Activated T-helper 1 cell treated with anti-CD3 and anti-CD28 coated beads, Interleukin-12 subunit alpha, Interleukin-12 subunit beta, Interleukin-2, Interleukin-4 antibody, amounts not matched to agents 30 ng/mL and 10 ng/mL and 1 ng/mL, durations not matched to agents 14 hours and 24 hours and 36 hours (primary cell): ENCODE data around the gene FAM20B. TPM values are rescaled to one million over a fixed set of nuclear protein-coding genes. Genes with fewer than 3 reads are reported as not detected.

Experiments
- DNase-seq: peaks from one replicate; pipeline ENCODE4 v3.0.0; 2021; ENCODE audit warnings: low spot score
- H3K27ac Mint-ChIP-seq: one replicate; pipeline ENCODE4 v1.8.0; 2021; ENCODE audit warnings: mild to moderate bottlenecking, mixed read lengths
- H3K27me3 Mint-ChIP-seq: one replicate; pipeline ENCODE4 v1.8.0; 2022; ENCODE audit warnings: mild to moderate bottlenecking, moderate library complexity, mixed read lengths; ENCODE audit not compliant: insufficient read depth
- H3K36me3 Mint-ChIP-seq: one replicate; pipeline ENCODE4 v1.8.0; 2021; ENCODE audit warnings: low read depth, mixed read lengths
- H3K4me1 Mint-ChIP-seq: one replicate; pipeline ENCODE4 v1.8.0; 2021; ENCODE audit warnings: low read depth, mixed read lengths
- H3K4me3 Mint-ChIP-seq: one replicate; pipeline ENCODE4 v1.8.0; 2021; ENCODE audit warnings: mild to moderate bottlenecking, moderate library complexity, mixed read lengths
- H3K9me3 Mint-ChIP-seq: one replicate; pipeline ENCODE4 v1.8.0; 2021; ENCODE audit warnings: mixed read lengths
- intact Hi-C: fragments of 100-400 bp; cut with micrococcal nuclease; formaldehyde crosslinking; loops from one replicate; pipeline ENCODE4 v1.15.1; 2024
- total RNA-seq: library from RNA; stranded (reverse); gene quantifications from 2 replicates; pipeline ENCODE4 v1.2.3, GENCODE V29; 2022

Gene FAM20B
- total RNA-seq, 1 donor from 2014 or later = 36.6 TPM

- H3K36me3 Mint-ChIP-seq = peaks cover 3% of the 10 kb centered on the region
- H3K4me3 Mint-ChIP-seq = no peak overlapping the region
- H3K27me3 Mint-ChIP-seq = no peaks in the 10 kb centered on the region
- DNase-seq = peak; percentile 28
- H3K4me1 Mint-ChIP-seq = peaks cover 30% of the 10 kb centered on the region
- intact Hi-C loops = loop anchor here (1.0 to 2.0 kb wide), 5 partner anchors 115 to 736 kb away; no protein-coding TSS in a partner anchor
- no peaks in the 10 kb centered on the region for H3K9me3 Mint-ChIP-seq
- peak overlapping the region; percentile 3 for H3K27ac Mint-ChIP-seq
Measured at GRCh38 chr1:179079113-179079761, 53.5 kb downstream of the FAM20B start.

GRCh38 chr1:179080866-179081686 is 55.4 kb downstream of the FAM20B start:
- H3K27me3 Mint-ChIP-seq = no peaks in the 10 kb centered on the region
- DNase-seq = peak; percentile 9
- H3K4me3 Mint-ChIP-seq = peak overlapping the region; percentile 99
- H3K9me3 Mint-ChIP-seq = no peaks in the 10 kb centered on the region
- intact Hi-C loops = loop anchor here (1.0 to 10.0 kb wide), 9 partner anchors 40 to 306 kb away; partner anchors contain the start of genes FAM20B and SOAT1
- H3K27ac Mint-ChIP-seq = peak overlapping the region; percentile 94
- peaks cover 34% of the 10 kb centered on the region for H3K4me1 Mint-ChIP-seq
- peaks cover 7% of the 10 kb centered on the region for H3K36me3 Mint-ChIP-seq

DNA sequence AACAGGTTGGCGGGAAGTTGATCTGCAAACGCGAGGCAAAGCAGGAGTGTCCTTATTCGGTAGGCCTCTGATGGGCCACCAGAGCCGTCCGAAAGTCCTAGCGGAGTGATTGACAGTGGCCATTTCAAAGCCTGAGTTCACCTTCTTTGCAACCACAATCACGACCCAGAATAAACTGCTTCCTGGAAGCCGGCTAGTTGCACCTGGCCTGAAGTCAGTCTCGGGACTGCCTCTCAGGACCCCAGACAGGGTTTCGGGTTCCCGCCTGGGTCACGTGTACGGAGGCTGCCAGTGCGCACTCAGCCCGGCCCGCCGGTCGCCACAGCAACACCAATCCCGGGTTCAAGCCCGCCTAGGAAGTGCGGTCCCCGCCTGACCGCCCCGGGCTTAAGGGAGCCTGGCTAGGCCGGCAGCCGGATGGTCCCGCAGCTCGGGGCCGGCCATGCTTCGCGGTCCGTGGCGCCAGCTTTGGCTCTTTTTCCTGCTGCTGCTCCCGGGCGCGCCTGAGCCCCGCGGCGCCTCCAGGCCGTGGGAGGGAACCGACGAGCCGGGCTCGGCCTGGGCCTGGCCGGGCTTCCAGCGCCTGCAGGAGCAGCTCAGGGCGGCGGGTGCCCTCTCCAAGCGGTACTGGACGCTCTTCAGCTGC is 56.1 kb downstream of the FAM20B start, which contains the start of gene TOR3A:
Gene TOR3A (plus strand): TSS at position 384 of the 646 bp plus-strand sequence. CDS start 59 bp downstream, at position 443.
- peak; percentile 77 for DNase-seq
- peaks cover 37% of the 10 kb centered on the region for H3K4me1 Mint-ChIP-seq
- H3K4me3 Mint-ChIP-seq = peak within 1 kb of the TSS; percentile 99
- H3K36me3 Mint-ChIP-seq = peaks cover 9% of the 10 kb centered on the region
- no peaks in the 10 kb centered on the region for H3K9me3 Mint-ChIP-seq
- intact Hi-C loops = loop anchor here (1.0 to 10.0 kb wide), 11 partner anchors 39 to 539 kb away; partner anchors contain the start of genes FAM20B, RALGPS2 and SOAT1
- peak within 1 kb of the TSS; percentile 99 for H3K27ac Mint-ChIP-seq
- H3K27me3 Mint-ChIP-seq = no peaks in the 10 kb centered on the region

- Mint-ChIP-seq H3K4me1 (peaks cover 39% of the 10 kb centered on the region), H3K27me3 (no peaks in the 10 kb centered on the region), H3K27ac (peak overlapping the region; percentile 99), H3K9me3 (no peaks in the 10 kb centered on the region), H3K4me3 (peak overlapping the region; percentile 99), H3K36me3 (peaks cover 9% of the 10 kb centered on the region)
- intact Hi-C loops = loop anchor here (2.0 to 10.0 kb wide), 3 partner anchors 308 to 540 kb away; partner anchors contain the start of gene RALGPS2
- DNase-seq = peak; percentile 12
Measured at GRCh38 chr1:179082333-179082998, 56.8 kb downstream of the FAM20B start.

- peaks cover 9% of the 10 kb centered on the region for H3K36me3 Mint-ChIP-seq
- DNase-seq = peak; percentile 20
Measured at GRCh38 chr1:179082999-179083335, 57.3 kb downstream of the FAM20B start.

GRCh38 chr1:179083533-179083932 is 57.8 kb downstream of the FAM20B start:
- Mint-ChIP-seq H3K36me3 (peaks cover 10% of the 10 kb centered on the region), H3K27ac (peak overlapping the region; percentile 99), H3K4me1 (peaks cover 39% of the 10 kb centered on the region), H3K4me3 (peak overlapping the region; percentile 99), H3K9me3 (no peaks in the 10 kb centered on the region), H3K27me3 (no peaks in the 10 kb centered on the region)
- no peak for DNase-seq
- intact Hi-C loops = loop anchor here (2.0 to 10.0 kb wide), 3 partner anchors 309 to 541 kb away; partner anchors contain the start of gene RALGPS2

More at GRCh38 chr1:179082999-179083335, 57.3 kb downstream of the FAM20B start:
- Mint-ChIP-seq H3K4me1 (peaks cover 39% of the 10 kb centered on the region), H3K9me3 (no peaks in the 10 kb centered on the region), H3K4me3 (peak overlapping the region; percentile 99), H3K27ac (peak overlapping the region; percentile 99), H3K27me3 (no peaks in the 10 kb centered on the region)
- intact Hi-C loops = loop anchor here (2.0 to 10.0 kb wide), 3 partner anchors 308 to 540 kb away; partner anchors contain the start of gene RALGPS2

GRCh38 chr1:179087665-179088064 is 62.0 kb downstream of the FAM20B start:
- intact Hi-C loops = loop anchor here (10.0 kb wide), 1 partner anchor 313 kb away; no protein-coding TSS in a partner anchor
- H3K27ac Mint-ChIP-seq = no peak overlapping the region
- peaks cover 21% of the 10 kb centered on the region for H3K36me3 Mint-ChIP-seq
- H3K4me1 Mint-ChIP-seq = peaks cover 18% of the 10 kb centered on the region
- H3K4me3 Mint-ChIP-seq = no peak overlapping the region
- H3K9me3 Mint-ChIP-seq = no peaks in the 10 kb centered on the region
- H3K27me3 Mint-ChIP-seq = no peaks in the 10 kb centered on the region
- DNase-seq = no peak

DNA sequence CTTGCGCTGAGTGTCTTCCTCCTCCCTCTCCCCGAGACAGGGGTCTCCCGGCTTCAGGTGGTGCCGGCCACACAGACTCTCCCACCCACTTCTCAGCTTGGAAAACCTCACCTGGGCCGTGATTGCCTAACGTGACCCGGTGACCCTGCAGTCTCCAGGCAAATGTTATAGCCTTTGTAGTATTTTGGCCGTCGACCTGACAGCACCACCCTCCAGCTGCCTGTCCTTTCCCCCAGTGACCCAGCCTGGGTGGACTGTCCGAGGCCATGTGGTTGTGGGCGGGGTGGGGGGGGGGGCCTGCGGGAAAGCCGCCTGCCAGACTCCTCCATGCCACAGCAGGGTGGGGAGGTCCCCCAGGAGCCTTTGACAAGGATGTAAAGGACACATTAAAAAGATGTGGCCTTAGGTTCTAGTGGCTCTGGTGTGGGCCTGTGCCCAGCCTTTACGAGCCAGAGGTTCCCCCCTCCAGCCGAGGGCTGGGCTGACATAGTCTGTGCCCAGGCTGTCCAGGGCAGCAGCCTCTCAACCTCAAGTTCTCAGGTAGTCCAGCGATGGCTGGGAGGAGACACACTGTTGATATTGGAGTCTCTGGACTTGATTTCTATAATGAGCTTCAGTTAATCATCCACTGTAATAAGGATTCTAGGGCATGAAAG is 64.3 kb downstream of the FAM20B start:
- Mint-ChIP-seq H3K4me3 (no peak overlapping the region), H3K27ac (no peak overlapping the region), H3K9me3 (no peaks in the 10 kb centered on the region), H3K36me3 (peaks cover 35% of the 10 kb centered on the region), H3K27me3 (no peaks in the 10 kb centered on the region), H3K4me1 (peaks cover 4% of the 10 kb centered on the region)
- DNase-seq = no peak
- intact Hi-C loops = loop anchor here (10.0 kb wide), 1 partner anchor 315 kb away; no protein-coding TSS in a partner anchor

DNA sequence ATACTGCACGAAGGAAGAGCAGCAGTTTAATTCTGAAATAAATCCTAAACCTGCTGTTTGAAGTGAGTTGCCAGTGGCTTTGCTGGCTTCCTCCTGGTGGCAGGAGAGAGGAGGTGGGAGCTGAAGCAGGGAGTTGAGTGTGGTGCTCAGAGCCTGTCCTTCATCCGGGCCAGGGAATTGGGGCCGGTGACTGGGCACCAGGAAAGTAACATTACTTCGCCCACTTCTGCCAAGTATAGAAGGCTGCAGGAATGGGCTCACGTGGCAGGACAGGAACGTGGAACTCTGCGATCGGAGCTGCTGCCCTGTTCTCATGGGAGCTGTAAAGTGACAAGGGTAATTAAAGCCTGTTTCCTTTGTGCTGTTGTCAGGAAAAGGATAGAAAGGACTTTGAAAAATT is 64.8 kb downstream of the FAM20B start:
- no peaks in the 10 kb centered on the region for H3K9me3 Mint-ChIP-seq
- intact Hi-C loops = no loop called here
- no peak overlapping the region for H3K27ac Mint-ChIP-seq
- H3K36me3 Mint-ChIP-seq = peaks cover 33% of the 10 kb centered on the region
- peaks cover 4% of the 10 kb centered on the region for H3K4me1 Mint-ChIP-seq
- DNase-seq = no peak
- H3K4me3 Mint-ChIP-seq = no peak overlapping the region
- no peaks in the 10 kb centered on the region for H3K27me3 Mint-ChIP-seq

DNA sequence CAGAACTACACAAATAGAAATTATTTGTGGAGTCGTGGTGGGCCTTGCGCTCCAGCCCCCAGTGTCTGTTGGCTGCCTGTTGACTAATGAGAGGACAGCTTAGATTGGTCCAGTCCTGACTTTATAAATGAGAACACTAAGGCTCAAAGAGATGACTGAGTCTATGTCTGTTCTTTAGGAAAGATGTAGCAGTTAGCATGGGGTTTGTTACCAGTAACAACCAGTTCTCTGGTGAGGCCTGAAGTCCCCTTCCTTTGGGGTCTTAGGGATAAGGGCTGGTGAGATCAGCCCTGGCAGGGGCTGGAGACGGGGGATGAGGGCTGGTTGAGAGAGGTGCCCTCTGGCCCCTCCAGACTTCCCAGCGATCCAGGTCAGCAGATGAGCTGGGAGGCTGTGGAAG is 65.2 kb downstream of the FAM20B start:
- intact Hi-C loops = no loop called here
- no peaks in the 10 kb centered on the region for H3K27me3 Mint-ChIP-seq
- peaks cover 4% of the 10 kb centered on the region for H3K4me1 Mint-ChIP-seq
- H3K36me3 Mint-ChIP-seq = peaks cover 32% of the 10 kb centered on the region
- DNase-seq = no peak
- H3K4me3 Mint-ChIP-seq = no peak overlapping the region
- H3K27ac Mint-ChIP-seq = no peak overlapping the region
- no peaks in the 10 kb centered on the region for H3K9me3 Mint-ChIP-seq

GRCh38 chr1:179091691-179092165 is 66.0 kb downstream of the FAM20B start:
- no peaks in the 10 kb centered on the region for H3K27me3 Mint-ChIP-seq
- H3K4me3 Mint-ChIP-seq = no peak overlapping the region
- intact Hi-C loops = no loop called here
- H3K27ac Mint-ChIP-seq = no peak overlapping the region
- peaks cover 2% of the 10 kb centered on the region for H3K4me1 Mint-ChIP-seq
- H3K9me3 Mint-ChIP-seq = no peaks in the 10 kb centered on the region
- DNase-seq = no peak
- H3K36me3 Mint-ChIP-seq = peaks cover 33% of the 10 kb centered on the region
